ENCODE measurements around the gene CMIP. TPM values are rescaled to one million over a fixed set of nuclear protein-coding genes. Genes with fewer than 3 reads are reported as not detected.

Gene CMIP
- total RNA-seq, 1 donor from 2014 or later: 27.7 TPM

GRCh38 chr16:81629896-81630634 is 185.5 kb downstream of the CMIP start:
- DNase-seq (ENCODE audit: low read depth): no peak
- no peaks in the 10 kb centered on the region for H3K27me3 ChIP-seq (ENCODE audit: control insufficient read depth, insufficient read depth, low read length)
- no peaks in the 10 kb centered on the region for H3K36me3 ChIP-seq (ENCODE audit: control insufficient read depth, insufficient read depth, low read length)
- TF ChIP-seq, protein P1, sequence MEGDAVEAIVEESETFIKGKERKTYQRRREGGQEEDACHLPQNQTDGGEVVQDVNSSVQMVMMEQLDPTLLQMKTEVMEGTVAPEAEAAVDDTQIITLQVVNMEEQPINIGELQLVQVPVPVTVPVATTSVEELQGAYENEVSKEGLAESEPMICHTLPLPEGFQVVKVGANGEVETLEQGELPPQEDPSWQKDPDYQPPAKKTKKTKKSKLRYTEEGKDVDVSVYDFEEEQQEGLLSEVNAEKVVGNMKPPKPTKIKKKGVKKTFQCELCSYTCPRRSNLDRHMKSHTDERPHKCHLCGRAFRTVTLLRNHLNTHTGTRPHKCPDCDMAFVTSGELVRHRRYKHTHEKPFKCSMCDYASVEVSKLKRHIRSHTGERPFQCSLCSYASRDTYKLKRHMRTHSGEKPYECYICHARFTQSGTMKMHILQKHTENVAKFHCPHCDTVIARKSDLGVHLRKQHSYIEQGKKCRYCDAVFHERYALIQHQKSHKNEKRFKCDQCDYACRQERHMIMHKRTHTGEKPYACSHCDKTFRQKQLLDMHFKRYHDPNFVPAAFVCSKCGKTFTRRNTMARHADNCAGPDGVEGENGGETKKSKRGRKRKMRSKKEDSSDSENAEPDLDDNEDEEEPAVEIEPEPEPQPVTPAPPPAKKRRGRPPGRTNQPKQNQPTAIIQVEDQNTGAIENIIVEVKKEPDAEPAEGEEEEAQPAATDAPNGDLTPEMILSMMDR (IDR thresholded peaks at IDR 0.05; ENCODE audit: insufficient read depth, low read length, poor library complexity, severe bottlenecking): no peak
- H3K4me3 ChIP-seq (ENCODE audit: low read depth, low read length): no peak overlapping the region

DNA sequence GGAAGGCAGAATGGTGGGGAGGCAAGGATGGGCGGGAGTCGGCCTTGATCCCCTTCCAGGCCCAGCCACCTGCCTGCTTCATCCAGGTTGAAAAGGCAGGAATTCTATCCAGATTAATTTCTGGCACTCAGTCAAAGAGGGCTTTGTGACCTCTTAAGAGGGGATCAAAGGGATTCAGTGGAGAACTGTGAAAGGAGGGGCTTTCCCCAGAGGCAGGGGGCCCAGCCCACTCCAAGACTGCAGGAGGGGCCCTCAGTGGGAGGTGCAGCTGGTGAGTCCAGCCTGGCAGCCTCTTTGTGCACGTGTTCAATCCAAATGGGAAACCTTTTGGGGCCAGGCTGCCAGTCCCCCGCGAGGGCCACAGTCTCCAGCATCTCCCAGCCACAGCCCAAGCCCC is 186.0 kb downstream of the CMIP start:
- Histone ChIP-seq H3K27me3 (ENCODE audit: control insufficient read depth, insufficient read depth, low read length) (no peaks in the 10 kb centered on the region), H3K4me3 (ENCODE audit: low read depth, low read length) (no peak overlapping the region), H3K36me3 (ENCODE audit: control insufficient read depth, insufficient read depth, low read length) (no peaks in the 10 kb centered on the region)
- no peak for DNase-seq (ENCODE audit: low read depth)
- TF ChIP-seq, protein P1 (IDR thresholded peaks at IDR 0.05; ENCODE audit: insufficient read depth, low read length, poor library complexity, severe bottlenecking): no peak

GRCh38 chr16:81632392-81633146 is 188.0 kb downstream of the CMIP start:
- H3K27me3 ChIP-seq (ENCODE audit: control insufficient read depth, insufficient read depth, low read length): no peaks in the 10 kb centered on the region
- no peak overlapping the region for H3K4me3 ChIP-seq (ENCODE audit: low read depth, low read length)
- peak; percentile 56 for DNase-seq (ENCODE audit: low read depth)
- no peaks in the 10 kb centered on the region for H3K36me3 ChIP-seq (ENCODE audit: control insufficient read depth, insufficient read depth, low read length)
- TF ChIP-seq, protein P1 (IDR thresholded peaks at IDR 0.05; ENCODE audit: insufficient read depth, low read length, poor library complexity, severe bottlenecking): no peak

DNA sequence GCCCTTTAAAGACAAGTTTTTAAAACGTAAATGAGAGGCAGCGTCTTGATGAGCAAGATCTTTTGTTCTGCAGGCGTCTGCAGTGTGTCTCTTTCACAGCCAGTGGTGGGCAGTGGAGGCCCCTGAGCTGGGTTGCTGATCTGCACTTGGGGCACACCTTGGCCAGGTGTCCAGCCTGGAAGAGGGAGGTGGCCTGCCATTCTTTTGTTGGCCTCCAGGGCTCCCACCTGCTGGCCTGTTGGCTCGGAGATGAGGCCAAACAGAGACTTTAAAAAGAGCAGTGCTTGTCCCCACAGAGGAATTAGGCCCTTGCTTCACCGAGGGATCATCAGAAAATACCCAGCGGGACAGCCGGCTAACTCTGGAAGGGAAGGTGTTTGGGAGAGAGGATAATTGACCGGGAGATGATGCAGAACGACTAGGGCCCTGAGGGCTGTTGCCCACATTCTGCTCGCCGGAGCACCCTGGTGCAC is 188.6 kb downstream of the CMIP start:
- H3K27me3 ChIP-seq (ENCODE audit: control insufficient read depth, insufficient read depth, low read length): no peaks in the 10 kb centered on the region
- H3K4me3 ChIP-seq (ENCODE audit: low read depth, low read length): no peak overlapping the region
- DNase-seq (ENCODE audit: low read depth): no peak
- TF ChIP-seq, protein P1 (IDR thresholded peaks at IDR 0.05; ENCODE audit: insufficient read depth, low read length, poor library complexity, severe bottlenecking): peak; percentile 40
- no peaks in the 10 kb centered on the region for H3K36me3 ChIP-seq (ENCODE audit: control insufficient read depth, insufficient read depth, low read length)

- Histone ChIP-seq H3K27me3 (ENCODE audit: control insufficient read depth, insufficient read depth, low read length) (no peaks in the 10 kb centered on the region), H3K4me3 (ENCODE audit: low read depth, low read length) (no peak overlapping the region), H3K36me3 (ENCODE audit: control insufficient read depth, insufficient read depth, low read length) (no peaks in the 10 kb centered on the region)
- TF ChIP-seq, protein P1 (IDR thresholded peaks at IDR 0.05; ENCODE audit: insufficient read depth, low read length, poor library complexity, severe bottlenecking): no peak
- no peak for DNase-seq (ENCODE audit: low read depth)
These were observed 189.2 kb downstream of the CMIP start for GRCh38 chr16:81633680-81634379.
